ENCODE data around the gene NDUFA11. TPM values are rescaled to one million over a fixed set of nuclear protein-coding genes. Genes with fewer than 3 reads are reported as not detected.
A peak's percentile ranks its signal among the peaks of the same experiment; 100 is the strongest.

NDUFA11 gene
- total and polyA plus RNA-seq, 2 of the 13 experiments (the other 11 are each of a cell fraction or from before 2014, with no cell fraction given), result 286 to 378 TPM

DNA sequence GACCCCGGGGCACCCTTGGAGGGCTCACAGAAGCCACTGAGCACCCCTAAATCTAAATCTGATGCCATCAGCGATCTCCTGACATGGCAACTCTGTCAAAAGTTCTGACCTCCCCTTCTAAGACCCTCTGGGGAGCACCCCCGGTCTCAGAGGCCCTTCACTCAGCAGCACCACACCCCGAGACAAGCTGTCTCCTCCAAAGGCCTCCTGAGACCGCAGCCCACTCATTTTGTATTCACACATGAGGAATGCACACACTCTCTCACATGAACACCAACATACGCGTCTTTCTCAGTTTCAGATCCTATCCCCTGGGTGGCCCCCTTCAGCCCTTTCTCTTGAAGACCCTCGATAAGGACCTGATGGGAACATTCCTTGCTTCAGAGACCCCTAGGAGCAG lies 2.6 kb downstream of the NDUFA11 start:
- H3K9ac ChIP-seq (ENCODE audit: insufficient read depth, low read depth, low read length), result 0 out of 2 replicates have a peak overlapping the region, but pooled peaks have one; percentile 34
- peaks cover 3 to 28% of the 10 kb centered on the region in 2 experiments; a peak in 4 of 5 replicates for H3K36me3 ChIP-seq (replicated peaks in 1 of 2; ENCODE audit: control insufficient read depth in 1 of 2, insufficient read depth in 2 of 2, low read length in 2 of 2)
- intact Hi-C loops (cut with micrococcal nuclease; ENCODE audit: unreplicated experiment), result no loop called here
- H3K4me2 ChIP-seq (ENCODE audit: low read depth, low read length), result peak overlapping the region; percentile 36
- H3K4me1 ChIP-seq (ENCODE audit: insufficient read depth, low read length), result peaks cover 31% of the 10 kb centered on the region
- POLR2A ChIA-PET, result no interaction called here
- no TSS peak for BruUV-seq (replicated peaks)
- WGBS (ENCODE audit: low lambda C conversion rate), result 97% methylated on average over 8 of the region's 8 CpGs
- in situ Hi-C loops (cut with HindIII; ENCODE audit: extremely low pct_ligation_motif_present, low pct_unique_long_range_greater_than_20kb), result no loop called here
- no peak for ATAC-seq
- TF ChIP-seq, protein P1, sequence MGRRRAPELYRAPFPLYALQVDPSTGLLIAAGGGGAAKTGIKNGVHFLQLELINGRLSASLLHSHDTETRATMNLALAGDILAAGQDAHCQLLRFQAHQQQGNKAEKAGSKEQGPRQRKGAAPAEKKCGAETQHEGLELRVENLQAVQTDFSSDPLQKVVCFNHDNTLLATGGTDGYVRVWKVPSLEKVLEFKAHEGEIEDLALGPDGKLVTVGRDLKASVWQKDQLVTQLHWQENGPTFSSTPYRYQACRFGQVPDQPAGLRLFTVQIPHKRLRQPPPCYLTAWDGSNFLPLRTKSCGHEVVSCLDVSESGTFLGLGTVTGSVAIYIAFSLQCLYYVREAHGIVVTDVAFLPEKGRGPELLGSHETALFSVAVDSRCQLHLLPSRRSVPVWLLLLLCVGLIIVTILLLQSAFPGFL (CRISPR knock-in tag; IDR thresholded peaks at IDR 0.05), result no peak
- TF ChIP-seq ZNF570 (CRISPR knock-in tag; IDR thresholded peaks at IDR 0.05; ENCODE audit: borderline replicate concordance), result no peak
- TF ChIP-seq JUNB (CRISPR knock-in tag; IDR thresholded peaks at IDR 0.05; ENCODE audit: borderline replicate concordance), result no peak
- no peak for TF ChIP-seq YY1 (IDR thresholded peaks at IDR 0.05; ENCODE audit: insufficient read depth, insufficient replicate concordance, low read depth, low read length)
- TF ChIP-seq ZNF317 (CRISPR knock-in tag; IDR thresholded peaks at IDR 0.05), result no peak
- TF ChIP-seq SOX6 (IDR thresholded peaks at IDR 0.05), result no peak
- TF ChIP-seq SOX6 (CRISPR knock-in tag; IDR thresholded peaks at IDR 0.05), result no peak
- TF ChIP-seq ATF5 (CRISPR knock-in tag; IDR thresholded peaks at IDR 0.05; ENCODE audit: low read depth), result no peak
- no peak for TF ChIP-seq NONO (IDR thresholded peaks at IDR 0.05)
- TF ChIP-seq NONO (CRISPR knock-in tag; conservative IDR thresholded peaks at IDR 0.05), result no peak
- TF ChIP-seq, protein P2, sequence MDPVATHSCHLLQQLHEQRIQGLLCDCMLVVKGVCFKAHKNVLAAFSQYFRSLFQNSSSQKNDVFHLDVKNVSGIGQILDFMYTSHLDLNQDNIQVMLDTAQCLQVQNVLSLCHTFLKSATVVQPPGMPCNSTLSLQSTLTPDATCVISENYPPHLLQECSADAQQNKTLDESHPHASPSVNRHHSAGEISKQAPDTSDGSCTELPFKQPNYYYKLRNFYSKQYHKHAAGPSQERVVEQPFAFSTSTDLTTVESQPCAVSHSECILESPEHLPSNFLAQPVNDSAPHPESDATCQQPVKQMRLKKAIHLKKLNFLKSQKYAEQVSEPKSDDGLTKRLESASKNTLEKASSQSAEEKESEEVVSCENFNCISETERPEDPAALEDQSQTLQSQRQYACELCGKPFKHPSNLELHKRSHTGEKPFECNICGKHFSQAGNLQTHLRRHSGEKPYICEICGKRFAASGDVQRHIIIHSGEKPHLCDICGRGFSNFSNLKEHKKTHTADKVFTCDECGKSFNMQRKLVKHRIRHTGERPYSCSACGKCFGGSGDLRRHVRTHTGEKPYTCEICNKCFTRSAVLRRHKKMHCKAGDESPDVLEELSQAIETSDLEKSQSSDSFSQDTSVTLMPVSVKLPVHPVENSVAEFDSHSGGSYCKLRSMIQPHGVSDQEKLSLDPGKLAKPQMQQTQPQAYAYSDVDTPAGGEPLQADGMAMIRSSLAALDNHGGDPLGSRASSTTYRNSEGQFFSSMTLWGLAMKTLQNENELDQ (CRISPR knock-in tag; IDR thresholded peaks at IDR 0.05; ENCODE audit: borderline replicate concordance), result no peak
- TF ChIP-seq IKZF4 (CRISPR knock-in tag; IDR thresholded peaks at IDR 0.05; ENCODE audit: borderline replicate concordance, low read depth, not compliant biosample characterization), result no peak
- peaks cover 12% of the 10 kb centered on the region; the same call in 1 of the 2 replicates for H4K20me1 ChIP-seq (ENCODE audit: insufficient read depth, low read length)
- H3K4me3 ChIP-seq (replicated peaks in 1 of 3; ENCODE audit: insufficient read depth in 1 of 3, low read depth in 2 of 3, low read length in 3 of 3), result no peak overlapping the region
- no peak for FAIRE-seq
- no peak overlapping the region for H2AFZ ChIP-seq (ENCODE audit: low read length)
- H3K9me3 ChIP-seq (ENCODE audit: low read length), result no peaks in the 10 kb centered on the region
- H3K27ac ChIP-seq (ENCODE audit: extremely low read length, insufficient read depth, low read length), result no peak overlapping the region
- DNase-seq (ENCODE audit: low spot score), result no peak
- peaks cover 0 to 4% of the 10 kb centered on the region in 2 experiments; a peak in 1 of 5 replicates for H3K27me3 ChIP-seq (ENCODE audit: control insufficient read depth in 1 of 2, insufficient read depth in 2 of 2, low read length in 2 of 2)
- CTCF ChIA-PET (ENCODE audit: low intra/inter-chr PET ratio, low total read pairs), result no interaction called here
- H3K79me2 ChIP-seq (ENCODE audit: insufficient read depth, low read length), result peaks cover 43% of the 10 kb centered on the region
